Aorta (tissue), 5 donors: ENCODE results near the gene TCHP. TPM values are rescaled to one million over a fixed set of nuclear protein-coding genes. Genes with fewer than 3 reads are reported as not detected.

Experiments used
- ATAC-seq: fragments of 200-7000 bp; cut with Tn5 transposase; one replicate; pipeline ENCODE4 v1.9.1; 2022; ENCODE audit warnings: moderate library complexity; ENCODE audit not compliant: low FRiP score
- DNase-seq, 2 donors: peaks; one replicate each; pipeline ENCODE4 v3.0.0-alpha.2; 2020
- H3K27ac ChIP-seq, 2 donors: one replicate each; pipeline ENCODE4 v1.5.1; 2013; ENCODE audit warnings: low read length in 2 of 2, mild to moderate bottlenecking in 2 of 2, moderate library complexity in 2 of 2, control low read depth in 1 of 2, inconsistent platforms in 1 of 2, low read depth in 1 of 2
- H3K27me3 ChIP-seq, 2 donors: one replicate each; pipeline ENCODE4 v1.6.1; 2013; ENCODE audit warnings: control low read depth in 1 of 2, low read length in 1 of 2, mild to moderate bottlenecking in 1 of 2, moderate library complexity in 1 of 2; ENCODE audit not compliant: insufficient read depth in 2 of 2, control insufficient read depth in 1 of 2
- H3K36me3 ChIP-seq, 2 donors: one replicate each; pipeline ENCODE4 v1.6.1; 2013; ENCODE audit warnings: control low read depth in 1 of 2, low read length in 1 of 2, mild to moderate bottlenecking in 1 of 2; ENCODE audit not compliant: insufficient read depth in 2 of 2, control insufficient read depth in 1 of 2
- H3K4me1 ChIP-seq, 2 donors: one replicate each; pipeline ENCODE4 v1.6.1; 2013; ENCODE audit warnings: low read length in 2 of 2, control low read depth in 1 of 2, mild to moderate bottlenecking in 1 of 2, moderate library complexity in 1 of 2; ENCODE audit not compliant: insufficient read depth in 2 of 2, control insufficient read depth in 1 of 2
- H3K4me3 ChIP-seq, 2 donors: one replicate each; pipeline ENCODE4 v1.5.1; 2013; ENCODE audit warnings: low read length in 2 of 2, control low read depth in 1 of 2, mild to moderate bottlenecking in 1 of 2
- H3K9me3 ChIP-seq: one replicate; pipeline ENCODE4 v1.6.1; 2013; ENCODE audit warnings: mild to moderate bottlenecking, low read length; ENCODE audit not compliant: control insufficient read depth
- WGBS, 2 donors: extraction: QIAGEN DNeasy Blood & Tissue Kit; methylation state at CpG; one replicate each; pipeline ENCODE4 v1.1.7; 2013; 5-methylcytosine and 5-hydroxymethylcytosine counted together
- intact Hi-C, 2 donors: fragments of 100-400 bp; cut with DNase I; formaldehyde crosslinking; loops; one replicate each; pipeline versions ENCODE4 v1.14.2 to v1.15.0; 2022
- polyA plus RNA-seq, 2 donors: library from polyadenylated mRNA; stranded (reverse); fragments of 200-250 nt; gene quantifications; one replicate each; pipeline ENCODE4 v1.2.3, GENCODE V29; 2013
- total RNA-seq, 2 donors: library from RNA; stranded (reverse); fragmentation: NEBNext Ultra II Directional; extraction: Animal tissue kit (Norgen Biotek cat#: 25700); gene quantifications; one replicate each; pipeline ENCODE4 v1.2.1, GENCODE V29; 2021
- donor health status: healthy with polysubstance abuse.
- donor health status: Bipolar disorder and iron deficiency.
- donor health status: DM: no; HTN: no; CAD: no.
- donor health status: DM: no; HTN: no; CAD: no.
- donor health status: DM: yes; HTN: yes; CAD: no.

Gene TCHP
- total and polyA plus RNA-seq, 4 donors = 4.3 to 21.1 (median 12.2) TPM

DNA sequence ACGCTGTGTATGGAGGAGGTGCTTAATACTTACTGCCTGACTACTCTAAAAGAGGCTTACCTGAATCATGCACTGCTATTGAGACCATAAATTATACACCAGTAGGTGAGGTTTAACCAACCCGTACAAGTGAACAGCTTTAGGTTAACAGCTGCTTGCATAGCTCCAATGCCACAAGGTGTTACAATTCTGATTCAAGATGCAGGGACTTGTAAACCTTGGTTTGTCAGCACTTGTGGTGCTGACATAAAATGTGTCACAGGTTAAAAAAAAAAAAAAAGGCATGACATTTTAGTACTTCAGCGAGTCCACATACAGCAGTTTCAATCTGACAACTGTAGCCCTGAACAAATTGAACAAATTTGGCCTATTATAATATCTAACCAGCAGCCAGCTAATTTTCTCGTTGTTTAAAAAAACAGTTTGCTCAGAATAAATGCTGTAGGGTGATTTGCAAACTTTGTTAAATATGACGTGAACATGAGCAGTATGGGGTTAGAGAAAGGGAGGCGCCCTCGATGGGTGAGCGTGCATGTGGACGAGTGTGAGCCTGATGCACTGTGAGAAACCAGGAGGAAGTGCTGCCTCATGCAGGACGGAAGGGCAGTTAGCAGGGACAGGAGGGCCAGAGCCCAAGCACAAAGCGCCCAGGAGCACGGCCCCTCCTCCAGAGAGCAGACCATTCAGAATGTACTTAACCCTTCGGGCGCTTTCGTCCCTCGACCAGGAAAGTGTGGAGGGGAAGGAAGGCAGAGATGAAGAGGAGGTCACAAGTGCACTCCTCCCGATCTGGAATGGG, 44.7 kb downstream of the TCHP start:
- ATAC-seq = peak; percentile 51
- Histone ChIP-seq H3K4me1 (no peaks in the 10 kb centered on the region), H3K27ac (no peak overlapping the region)

DNA sequence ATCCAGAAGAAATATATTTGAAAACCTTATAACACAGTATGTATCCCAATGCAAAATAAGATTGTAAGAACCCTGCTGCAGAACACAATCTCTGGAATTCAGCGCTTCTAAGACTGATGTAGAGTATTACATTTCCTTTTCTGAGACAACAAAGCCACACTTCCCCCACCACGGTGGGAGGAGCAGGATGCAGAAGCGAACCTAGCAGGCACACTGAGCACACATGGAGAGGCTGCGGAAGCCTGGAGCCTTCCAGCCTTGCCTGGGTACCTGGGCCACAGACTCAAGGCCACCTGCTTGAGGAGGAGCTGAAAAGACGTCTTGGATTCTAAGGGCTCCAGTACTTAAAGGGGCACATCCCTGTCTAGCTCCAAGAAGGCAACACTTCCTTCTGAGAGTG, 46.4 kb downstream of the TCHP start:
- intact Hi-C loops = no loop called here
- peaks cover 0 to 1% of the 10 kb centered on the region in 2 donors for H3K36me3 ChIP-seq
- peak overlapping the region in 1 of 2 donors; percentile 20 for H3K27ac ChIP-seq
- H3K4me3 ChIP-seq = no peak overlapping the region
- WGBS, 2 donors = 8 to 23% methylated on average over 5 of the region's 5 CpGs
- no peaks in the 10 kb centered on the region for H3K27me3 ChIP-seq
- DNase-seq (no peak), ATAC-seq (peak; percentile 13)
- no peaks in the 10 kb centered on the region for H3K9me3 ChIP-seq
- H3K4me1 ChIP-seq = peaks cover 0 to 2% of the 10 kb centered on the region in 2 donors

More for the DNA sequence above, 44.7 kb downstream of the TCHP start:
- Histone ChIP-seq H3K27me3 (no peaks in the 10 kb centered on the region), H3K9me3 (no peaks in the 10 kb centered on the region), H3K4me3 (no peak overlapping the region), H3K36me3 (peaks cover 0 to 1% of the 10 kb centered on the region in 2 donors)
- 33 to 35% methylated on average over 17 of the region's 17 CpGs for WGBS, 2 donors
- peak in 1 of 2 donors; percentile 52 for DNase-seq
- intact Hi-C loops = no loop called here

DNA sequence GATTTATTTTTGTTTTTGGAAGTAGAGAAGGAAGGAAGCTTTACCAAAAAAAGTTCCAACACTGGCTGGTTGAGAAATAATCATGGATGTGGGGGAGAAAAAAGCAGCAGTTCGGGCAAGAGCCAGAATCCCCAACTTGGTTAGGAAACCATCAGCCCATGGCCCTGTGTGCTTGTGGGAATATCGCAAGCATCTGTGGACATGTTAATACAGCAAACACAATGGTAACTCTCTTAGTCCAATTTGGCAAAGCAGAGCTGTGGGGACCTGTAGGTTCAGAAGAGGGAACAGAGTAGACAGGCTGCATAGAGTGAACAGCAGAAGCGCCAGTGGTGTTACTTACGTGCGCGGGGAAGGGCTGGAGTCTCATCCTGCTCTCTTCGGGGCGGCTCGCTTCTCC, 46.8 kb downstream of the TCHP start:
- 88 to 92% methylated on average over 9 of the region's 9 CpGs for WGBS, 2 donors
- peaks cover 0 to 2% of the 10 kb centered on the region in 2 donors for H3K4me1 ChIP-seq
- ATAC-seq (peak; percentile 19), DNase-seq (no peak)
- no peaks in the 10 kb centered on the region for H3K9me3 ChIP-seq
- no peak overlapping the region for H3K4me3 ChIP-seq
- peaks cover 0 to 4% of the 10 kb centered on the region in 2 donors for H3K36me3 ChIP-seq
- H3K27ac ChIP-seq = no peak overlapping the region
- no peaks in the 10 kb centered on the region for H3K27me3 ChIP-seq
- intact Hi-C loops = no loop called here

DNA sequence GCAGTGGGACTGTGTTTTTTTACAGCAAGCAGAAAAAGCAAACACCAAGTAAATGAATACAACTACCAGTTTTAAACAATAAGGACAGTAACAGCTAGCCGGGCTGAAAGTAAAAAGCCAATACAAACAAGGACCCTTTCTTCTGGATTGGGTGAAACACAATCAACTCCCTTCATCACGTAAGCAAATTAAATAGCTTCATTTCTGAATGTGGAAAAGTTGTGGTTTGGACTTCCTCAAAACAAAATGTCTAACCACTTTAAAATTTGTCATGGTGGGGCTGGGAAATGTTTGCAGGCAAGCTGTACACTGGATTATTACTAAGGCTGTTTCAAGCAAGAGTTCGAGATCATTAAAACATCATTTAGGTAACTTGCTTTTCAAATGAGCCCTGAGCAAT, 47.4 kb downstream of the TCHP start:
- H3K9me3 ChIP-seq = no peaks in the 10 kb centered on the region
- H3K27me3 ChIP-seq = no peaks in the 10 kb centered on the region
- whole genome bisulfite sequencing, 2 donors = 22 to 35% methylated on average over 3 of the region's 3 CpGs
- H3K4me1 ChIP-seq = peaks cover 2 to 4% of the 10 kb centered on the region in 2 donors
- no peak overlapping the region for H3K27ac ChIP-seq
- DNase-seq = no peak
- ATAC-seq = no peak
- intact Hi-C loops = no loop called here
- H3K4me3 ChIP-seq = no peak overlapping the region
- peaks cover 0 to 4% of the 10 kb centered on the region in 2 donors for H3K36me3 ChIP-seq

DNA sequence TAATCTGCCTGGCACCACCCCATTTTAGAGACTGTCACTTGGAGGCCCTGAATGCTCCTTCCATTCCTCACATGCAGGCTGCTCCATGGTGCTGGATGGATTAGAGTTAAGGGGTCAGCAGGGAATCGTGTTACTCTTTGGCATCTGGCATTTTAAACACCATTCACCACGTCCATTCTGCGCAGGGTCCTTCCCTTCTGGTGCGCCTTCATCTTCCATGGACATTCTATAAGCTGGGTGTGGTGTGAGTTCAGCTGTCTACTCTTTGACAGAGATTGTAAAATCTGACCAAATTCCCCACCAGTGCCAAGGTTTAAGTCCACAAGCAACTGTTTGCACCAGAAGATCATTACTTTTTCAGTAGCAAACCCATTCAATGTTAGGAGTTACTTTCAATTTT, 48.3 kb downstream of the TCHP start:
- no peak for DNase-seq
- intact Hi-C loops = no loop called here
- H3K4me1 ChIP-seq = peaks cover 3 to 4% of the 10 kb centered on the region in 2 donors
- H3K9me3 ChIP-seq = no peaks in the 10 kb centered on the region
- H3K36me3 ChIP-seq = peaks cover 0 to 5% of the 10 kb centered on the region in 2 donors
- 71 to 77% methylated on average over 4 of the region's 4 CpGs for WGBS, 2 donors
- H3K27ac ChIP-seq = peak overlapping the region in 1 of 2 donors; percentile 41
- ATAC-seq = no peak
- no peak overlapping the region for H3K4me3 ChIP-seq
- no peaks in the 10 kb centered on the region for H3K27me3 ChIP-seq

DNA sequence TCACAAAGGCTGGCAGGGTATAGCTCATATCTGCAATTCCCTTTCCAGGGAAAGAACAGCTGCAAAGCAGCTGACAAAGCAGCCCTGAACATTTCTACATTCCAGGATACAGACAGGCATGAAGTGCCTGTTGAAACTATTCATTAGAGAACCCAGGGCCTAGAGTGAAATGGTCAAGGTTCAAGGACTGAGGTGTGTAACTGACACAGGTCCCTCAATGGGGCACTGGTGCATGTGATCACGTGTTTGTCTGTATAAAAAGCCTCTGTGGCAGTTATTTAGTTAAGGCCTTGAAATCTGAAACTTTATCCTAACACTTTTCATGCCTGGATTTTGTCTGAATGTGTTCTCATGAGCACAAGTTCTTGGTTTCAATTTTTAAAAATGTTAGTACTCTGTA, 49.0 kb downstream of the TCHP start:
- ATAC-seq (no peak), DNase-seq (no peak)
- WGBS, 2 donors = 3 to 8% methylated on average over 1 of the region's 1 CpG

DNA sequence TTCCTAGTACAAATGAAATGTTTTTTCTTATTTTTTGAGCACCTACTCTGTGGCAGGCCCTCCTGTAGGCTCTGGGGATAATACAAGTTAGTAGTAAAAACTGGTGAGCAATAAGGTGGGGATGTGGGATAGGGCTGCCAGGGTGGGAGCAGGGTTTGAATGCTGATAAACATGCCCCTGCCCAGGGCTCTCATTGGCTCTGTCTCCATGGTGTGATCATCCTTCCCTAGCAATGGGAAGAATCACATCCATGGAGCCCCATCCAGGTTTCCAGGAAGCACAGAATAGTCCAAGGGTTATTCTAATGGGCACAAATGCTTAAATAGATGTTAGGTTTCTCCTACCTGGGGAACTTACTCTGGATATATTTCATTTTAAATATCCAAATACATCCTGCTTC, 50.6 kb downstream of the TCHP start:
- no peak overlapping the region for H3K4me3 ChIP-seq
- H3K36me3 ChIP-seq = peaks cover 0 to 5% of the 10 kb centered on the region in 2 donors
- H3K4me1 ChIP-seq = peaks cover 4% of the 10 kb centered on the region in 2 donors
- intact Hi-C loops = loop anchor here in 1 of 2 donors (5.0 kb wide), 1 partner anchor 47 kb away; the partner anchor contains the start of genes ANKRD13A and GIT2
- no peaks in the 10 kb centered on the region for H3K27me3 ChIP-seq
- no peaks in the 10 kb centered on the region for H3K9me3 ChIP-seq
- ATAC-seq (no peak), DNase-seq (no peak)
- H3K27ac ChIP-seq = peak overlapping the region in 1 of 2 donors; percentile 98

More for the DNA sequence above, 49.0 kb downstream of the TCHP start:
- Histone ChIP-seq H3K27me3 (no peaks in the 10 kb centered on the region), H3K4me1 (peaks cover 4% of the 10 kb centered on the region in 2 donors), H3K4me3 (no peak overlapping the region), H3K27ac (peak overlapping the region in 1 of 2 donors; percentile 45), H3K9me3 (no peaks in the 10 kb centered on the region), H3K36me3 (peaks cover 0 to 5% of the 10 kb centered on the region in 2 donors)
- intact Hi-C loops = no loop called here

DNA sequence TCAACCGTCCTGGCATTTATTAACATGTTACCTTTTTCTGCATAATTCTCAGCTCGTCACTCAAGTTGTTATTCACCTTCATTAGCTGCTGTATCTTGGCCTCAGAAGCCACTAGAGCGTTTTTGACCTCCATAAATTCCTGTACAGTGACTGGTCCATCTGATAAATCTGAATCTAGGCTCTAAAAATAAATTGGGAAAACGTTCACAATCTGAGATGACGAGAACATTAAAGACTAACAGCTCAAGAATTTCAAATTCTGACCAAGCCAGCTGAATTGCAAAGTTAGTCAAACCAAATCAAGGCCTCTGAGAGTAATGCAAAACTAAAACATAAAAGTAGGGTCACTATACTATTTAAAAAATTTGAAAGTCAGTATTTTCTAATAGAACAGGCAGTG, 51.1 kb downstream of the TCHP start:
- H3K4me1 ChIP-seq = peaks cover 4% of the 10 kb centered on the region in 2 donors
- DNase-seq = no peak
- ATAC-seq = no peak
- H3K9me3 ChIP-seq = no peaks in the 10 kb centered on the region
- peaks cover 0 to 5% of the 10 kb centered on the region in 2 donors for H3K36me3 ChIP-seq
- WGBS, 2 donors = 4 to 5% methylated on average over 5 of the region's 5 CpGs
- peak overlapping the region in 1 of 2 donors; percentile 57 for H3K27ac ChIP-seq
- no peak overlapping the region for H3K4me3 ChIP-seq
- no peaks in the 10 kb centered on the region for H3K27me3 ChIP-seq
- intact Hi-C loops = loop anchor here in 1 of 2 donors (5.0 kb wide), 1 partner anchor 46 kb away; the partner anchor contains the start of genes ANKRD13A and GIT2

DNA sequence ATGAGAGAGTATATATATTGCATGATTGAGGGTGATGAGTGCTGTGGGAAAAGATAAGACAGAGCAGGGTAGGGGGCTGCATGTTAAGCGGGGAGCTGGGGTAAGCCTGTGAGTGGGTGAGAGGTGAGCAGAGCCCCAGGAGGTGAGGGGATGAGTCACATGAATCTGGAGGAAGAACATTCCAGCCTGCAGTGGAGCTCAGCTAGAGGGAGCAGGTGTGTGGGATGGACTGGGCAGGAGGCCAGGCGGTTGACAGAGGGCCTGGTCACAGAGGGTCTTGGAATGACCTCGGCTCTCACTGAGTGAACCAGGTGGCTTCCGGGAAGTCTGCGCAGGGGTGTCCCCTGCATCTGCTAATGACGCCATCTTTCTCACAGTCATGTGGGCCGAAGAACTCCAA, 51.7 kb downstream of the TCHP start:
- DNase-seq = no peak
- intact Hi-C loops = loop anchor here in 1 of 2 donors (5.0 kb wide), 1 partner anchor 46 kb away; the partner anchor contains the start of genes ANKRD13A and GIT2
- Histone ChIP-seq H3K4me1 (peaks cover 4% of the 10 kb centered on the region in 2 donors), H3K9me3 (no peaks in the 10 kb centered on the region), H3K4me3 (no peak overlapping the region), H3K27ac (peak overlapping the region; percentile 3 to 95), H3K27me3 (no peaks in the 10 kb centered on the region), H3K36me3 (peaks cover 0 to 5% of the 10 kb centered on the region in 2 donors)
- no peak for ATAC-seq
- 60 to 63% methylated on average over 7 of the region's 7 CpGs for WGBS, 2 donors
